Skin epidermis (tissue), 12 donors: ENCODE results near the gene DGKE.

Source experiments
- H3K27ac ChIP-seq, 21 experiments: fragments of 200-600 bp; sonication (generic) in 11 of 21; one replicate each; pipeline ENCODE4 v1.5.0; 2020; ENCODE audit warnings: mild to moderate bottlenecking in 3 of 21, inconsistent platforms in 2 of 21, moderate library complexity in 2 of 21
- H3K4me3 ChIP-seq, 7 experiments: fragments of 200-600 bp; sonication (generic) in 2 of 7; one replicate each; pipeline ENCODE4 v1.5.0; 2020; ENCODE audit warnings: inconsistent platforms in 2 of 7, mild to moderate bottlenecking in 2 of 7, moderate library complexity in 1 of 7

The DGKE gene

DNA sequence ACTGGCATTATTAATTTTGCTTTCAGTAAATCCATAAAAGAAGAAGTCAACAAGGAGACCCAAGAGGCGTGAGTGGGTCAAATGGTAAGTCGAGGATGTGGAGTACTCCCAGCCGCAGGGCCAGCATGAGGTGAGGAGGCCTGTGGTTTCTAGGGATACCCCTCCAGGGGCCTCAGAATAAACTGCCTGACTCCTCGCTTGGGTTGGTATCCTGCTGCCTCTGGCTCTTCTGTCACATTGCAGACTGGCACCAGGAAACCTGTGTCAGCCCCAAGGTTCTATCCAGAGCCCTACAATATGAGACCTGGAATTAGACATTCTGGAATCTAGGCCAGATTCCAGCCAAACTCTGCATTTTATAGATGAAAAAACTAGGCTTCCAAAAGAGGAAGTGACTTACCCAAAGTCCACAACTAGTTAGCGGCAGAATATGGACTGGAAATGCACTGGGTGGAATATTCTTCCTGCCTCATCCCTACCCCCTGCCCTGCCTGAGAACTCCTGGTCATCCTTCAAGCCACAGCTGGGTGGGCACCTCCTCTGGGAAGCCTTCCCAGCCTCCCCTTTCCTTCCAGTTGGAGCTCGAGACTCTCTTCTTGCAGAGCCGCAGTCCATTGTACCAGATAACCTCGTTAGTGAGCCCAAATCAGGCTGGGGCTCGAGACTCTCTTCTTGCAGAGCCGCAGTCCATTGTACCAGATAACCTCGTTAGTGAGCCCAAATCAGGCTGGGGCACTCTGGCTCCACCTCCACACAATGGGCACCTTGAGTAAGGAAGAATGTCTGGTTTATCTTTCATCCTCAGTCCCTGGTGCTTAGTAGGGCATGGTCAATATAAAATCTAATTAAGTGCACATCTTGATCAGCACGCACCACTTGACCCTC, 22.8 kb upstream of the DGKE start:
- Histone ChIP-seq H3K4me3 (no peak overlapping the region), H3K27ac (no peak overlapping the region)

DNA sequence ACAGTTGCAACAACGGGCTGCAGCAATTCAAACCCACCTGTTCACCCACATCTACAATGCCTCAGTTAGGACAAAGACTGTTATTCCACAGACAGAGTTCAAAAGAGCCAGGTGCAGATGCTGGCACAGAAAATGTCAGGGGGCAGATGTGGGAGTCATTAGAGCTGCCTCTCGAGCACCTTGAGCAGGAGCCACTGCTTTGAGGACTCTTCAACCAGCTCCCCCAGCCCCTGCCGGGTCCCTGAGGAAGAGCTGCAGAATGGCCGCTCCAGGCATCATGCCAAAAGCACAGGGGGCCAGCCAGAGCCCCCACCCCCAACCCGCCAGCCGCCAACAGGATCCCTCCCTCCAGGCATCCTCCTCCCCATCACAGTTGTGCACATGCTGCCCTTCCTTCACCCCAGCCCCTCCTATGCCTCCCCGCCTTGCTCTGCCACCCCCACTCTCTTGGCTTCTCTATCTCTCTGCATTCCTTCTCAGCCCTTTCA, 21.0 kb upstream of the DGKE start:
- Histone ChIP-seq H3K4me3 (no peak overlapping the region), H3K27ac (no peak overlapping the region)

DNA sequence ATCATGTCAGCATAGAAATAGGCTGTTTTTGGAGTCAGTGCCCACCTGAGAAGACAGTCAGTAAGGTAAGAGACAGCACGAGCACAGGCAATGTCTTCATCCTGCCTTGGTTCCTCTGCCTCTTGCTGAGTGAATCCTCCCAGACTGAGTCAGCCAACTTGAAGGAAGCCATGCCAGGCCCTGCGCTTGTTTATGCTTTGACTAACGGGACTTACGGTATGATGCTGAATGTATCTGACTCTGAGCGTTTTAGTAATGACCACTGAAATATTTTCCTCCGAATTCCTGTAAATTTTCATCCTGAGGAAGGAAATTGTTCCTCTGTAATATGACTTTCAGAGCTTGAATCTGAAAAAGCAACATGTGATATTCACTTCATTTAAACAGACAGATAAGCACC, 18.2 kb upstream of the DGKE start:
- no peak overlapping the region for H3K4me3 ChIP-seq
- H3K27ac ChIP-seq, result no peak overlapping the region

DNA sequence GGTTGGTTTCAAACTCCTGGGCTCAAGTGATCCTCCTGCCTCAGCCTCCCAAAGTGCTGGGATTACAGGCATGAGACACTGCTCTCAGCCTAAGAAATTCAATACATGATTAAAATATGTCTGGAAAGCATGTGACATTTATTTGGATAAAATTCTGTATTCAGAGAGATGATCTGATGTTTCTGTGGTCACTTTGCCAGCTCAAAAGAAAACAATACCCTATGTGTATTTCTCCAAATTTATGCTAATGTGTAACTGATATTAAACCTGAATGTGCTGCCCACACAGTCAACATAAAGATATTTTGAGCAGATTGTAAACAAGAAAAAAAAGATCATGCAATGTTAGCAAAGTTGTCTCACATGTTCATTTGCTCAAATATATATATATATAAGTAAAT, 16.9 kb upstream of the DGKE start:
- H3K27ac ChIP-seq, result no peak overlapping the region
- H3K4me3 ChIP-seq, result no peak overlapping the region

DNA sequence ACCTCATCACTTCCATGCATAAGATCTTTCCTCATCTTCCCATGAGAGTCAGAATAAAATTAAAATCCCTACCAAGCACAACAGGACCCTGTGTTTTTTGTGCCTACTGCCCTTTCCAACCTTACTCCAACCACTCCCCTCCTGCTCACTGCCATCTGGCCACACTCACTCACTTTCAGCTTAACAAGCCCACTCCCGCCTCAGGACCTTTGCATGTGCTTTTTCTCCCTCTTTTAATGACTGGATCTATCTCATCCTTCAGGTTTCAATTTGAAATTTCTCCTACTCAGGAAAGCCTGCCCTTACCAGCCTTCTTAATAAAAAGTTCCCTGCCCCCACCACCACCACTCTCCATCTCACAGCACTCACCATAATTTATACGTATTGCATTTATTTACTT, 14.9 kb upstream of the DGKE start:
- no peak overlapping the region for H3K27ac ChIP-seq
- H3K4me3 ChIP-seq, result no peak overlapping the region

DNA sequence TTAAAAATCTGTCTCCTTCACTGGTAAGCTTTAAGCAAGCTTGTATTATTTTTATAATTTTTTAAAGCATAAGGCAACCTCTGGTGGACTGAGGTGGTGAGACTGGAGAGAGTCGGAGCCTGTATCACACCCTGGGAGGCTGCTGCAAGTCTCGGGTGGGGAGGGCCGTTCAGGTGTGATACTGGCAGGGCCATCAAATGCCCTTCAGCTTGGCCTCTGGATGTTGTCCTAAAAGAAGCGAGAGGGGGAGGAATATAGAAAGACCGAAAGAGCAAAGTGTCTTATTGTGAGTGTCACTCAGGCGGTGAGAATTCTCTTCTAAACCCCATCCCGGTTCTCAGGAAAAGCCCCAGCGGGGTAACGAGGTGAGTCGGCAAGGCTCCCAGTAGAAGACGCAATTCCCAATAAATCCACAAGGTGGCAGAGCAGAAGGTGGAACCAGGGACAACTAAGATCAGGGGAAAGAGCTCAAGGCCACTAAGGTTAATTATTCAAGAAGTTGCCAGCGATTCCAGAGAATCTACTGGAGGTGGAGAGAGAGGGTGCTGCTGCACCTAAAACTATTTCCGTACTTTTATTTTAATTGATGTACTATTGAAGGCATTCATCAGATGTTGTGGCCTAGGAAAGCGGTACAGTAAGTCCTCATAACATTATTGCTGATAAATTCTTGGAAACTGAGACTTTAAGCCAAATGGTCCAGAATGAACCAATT, 14.4 kb upstream of the DGKE start:
- Histone ChIP-seq H3K27ac (no peak overlapping the region), H3K4me3 (no peak overlapping the region)

DNA sequence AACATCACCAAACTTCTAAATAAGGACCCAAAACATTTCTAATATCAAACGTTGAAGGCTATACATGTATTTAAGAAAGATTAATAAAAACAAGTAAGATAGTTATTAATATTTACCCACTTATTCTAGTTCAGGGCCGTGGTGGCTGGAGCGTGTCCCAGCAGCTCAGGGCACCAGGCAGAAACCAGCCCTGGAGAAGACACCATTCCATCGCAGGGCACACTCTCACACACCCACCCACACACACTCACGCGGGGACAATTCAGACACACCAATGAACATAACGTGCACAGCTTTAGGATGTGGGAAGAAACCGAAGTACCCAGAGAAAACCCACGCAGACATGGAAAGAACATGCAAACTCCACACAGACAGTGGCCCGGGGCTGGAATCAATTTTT, 13.7 kb upstream of the DGKE start:
- Histone ChIP-seq H3K4me3 (no peak overlapping the region), H3K27ac (no peak overlapping the region)

DNA sequence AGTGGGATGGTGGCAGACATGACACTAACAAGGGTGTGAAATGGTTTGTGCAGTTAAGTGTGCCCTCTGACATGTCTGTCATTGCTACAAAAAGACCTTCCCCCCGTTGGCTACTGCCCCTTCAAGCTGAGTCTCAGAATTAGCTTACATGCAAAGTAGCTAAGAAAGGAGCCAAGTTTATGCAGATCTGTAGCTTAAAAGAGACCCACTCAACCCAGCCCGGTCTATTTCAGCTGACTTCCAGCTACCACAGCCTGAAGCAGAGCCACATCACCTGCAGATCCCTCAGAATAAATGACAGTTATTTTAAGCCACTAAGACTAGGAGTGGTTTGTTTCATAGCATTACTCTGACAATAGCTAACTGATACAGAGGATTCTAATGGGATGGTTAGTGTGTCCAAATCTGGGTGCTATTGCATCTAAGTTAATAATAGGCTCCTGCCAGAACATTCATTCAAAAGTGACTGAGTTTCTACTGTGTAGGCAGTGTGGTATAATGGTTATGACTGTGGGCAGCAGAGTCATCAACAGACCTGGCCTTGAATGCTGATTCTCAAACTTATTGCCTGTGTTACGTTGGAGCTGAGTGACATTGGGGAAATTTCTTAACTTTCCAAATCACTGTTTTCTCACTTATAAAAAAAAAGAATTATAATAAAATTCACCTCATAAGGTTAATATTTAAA, 12.0 kb upstream of the DGKE start:
- Histone ChIP-seq H3K4me3 (no peak overlapping the region), H3K27ac (no peak overlapping the region)

DNA sequence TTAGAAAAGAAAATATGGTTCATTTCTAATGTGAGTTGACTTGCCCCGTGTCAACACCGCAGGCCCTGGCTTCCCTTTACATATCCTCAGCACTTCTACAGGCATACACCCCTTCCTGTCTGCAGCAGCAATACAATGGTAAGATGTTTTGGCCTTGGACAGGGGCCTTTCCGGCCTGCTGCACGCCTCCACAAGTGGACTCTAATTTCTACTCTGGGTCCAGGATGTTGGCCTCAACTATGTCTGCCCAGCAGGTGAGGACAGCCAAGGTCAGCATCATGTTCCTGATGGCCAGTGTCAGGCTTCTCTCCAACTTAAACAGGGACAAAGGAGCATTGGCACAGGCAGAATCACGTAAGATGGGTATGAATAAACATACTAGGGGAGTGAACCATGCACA, 11.2 kb upstream of the DGKE start:
- Histone ChIP-seq H3K27ac (no peak overlapping the region), H3K4me3 (no peak overlapping the region)

DNA sequence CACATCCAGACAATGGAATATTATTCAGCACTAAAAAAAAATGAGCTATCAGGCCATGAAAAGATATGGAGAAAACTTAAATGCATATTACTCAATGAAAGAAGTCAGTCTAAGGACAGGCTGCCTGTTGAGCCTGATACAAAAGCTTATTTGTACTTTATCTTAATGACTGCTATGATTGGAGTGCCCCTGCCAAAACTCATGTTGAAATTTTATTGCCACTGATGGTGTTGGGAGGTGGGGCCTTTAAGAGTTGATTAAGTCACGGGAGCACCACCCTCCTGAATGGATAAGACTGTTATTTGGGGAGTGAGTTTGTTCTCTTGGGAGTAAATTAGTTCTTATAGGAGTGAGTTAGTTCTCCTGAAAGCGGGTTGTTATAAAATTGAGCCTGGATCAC, 10.1 kb upstream of the DGKE start:
- H3K27ac ChIP-seq, result no peak overlapping the region

DNA sequence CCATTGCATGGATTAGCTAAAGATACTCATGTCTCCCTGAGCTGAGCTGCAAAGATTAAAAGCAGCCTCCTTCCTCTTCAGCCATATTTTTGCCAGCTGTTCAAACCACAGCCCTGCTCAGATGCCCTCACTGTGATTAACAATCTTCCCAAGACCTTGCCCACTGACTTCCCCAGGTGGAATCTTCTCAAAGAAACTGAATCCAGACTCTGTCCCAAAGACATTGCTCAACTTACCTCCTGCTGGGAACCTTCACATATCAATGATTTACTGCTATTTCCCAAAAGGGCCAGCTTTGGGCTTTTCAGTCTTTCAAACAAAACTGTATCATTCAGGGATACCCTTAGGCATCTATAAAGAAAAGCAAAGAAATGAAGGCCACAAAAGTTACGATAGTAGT, 9.4 kb upstream of the DGKE start:
- H3K27ac ChIP-seq, result no peak overlapping the region
- H3K4me3 ChIP-seq, result no peak overlapping the region

More for the DNA sequence above, 10.1 kb upstream of the DGKE start:
- H3K4me3 ChIP-seq, result no peak overlapping the region

DNA sequence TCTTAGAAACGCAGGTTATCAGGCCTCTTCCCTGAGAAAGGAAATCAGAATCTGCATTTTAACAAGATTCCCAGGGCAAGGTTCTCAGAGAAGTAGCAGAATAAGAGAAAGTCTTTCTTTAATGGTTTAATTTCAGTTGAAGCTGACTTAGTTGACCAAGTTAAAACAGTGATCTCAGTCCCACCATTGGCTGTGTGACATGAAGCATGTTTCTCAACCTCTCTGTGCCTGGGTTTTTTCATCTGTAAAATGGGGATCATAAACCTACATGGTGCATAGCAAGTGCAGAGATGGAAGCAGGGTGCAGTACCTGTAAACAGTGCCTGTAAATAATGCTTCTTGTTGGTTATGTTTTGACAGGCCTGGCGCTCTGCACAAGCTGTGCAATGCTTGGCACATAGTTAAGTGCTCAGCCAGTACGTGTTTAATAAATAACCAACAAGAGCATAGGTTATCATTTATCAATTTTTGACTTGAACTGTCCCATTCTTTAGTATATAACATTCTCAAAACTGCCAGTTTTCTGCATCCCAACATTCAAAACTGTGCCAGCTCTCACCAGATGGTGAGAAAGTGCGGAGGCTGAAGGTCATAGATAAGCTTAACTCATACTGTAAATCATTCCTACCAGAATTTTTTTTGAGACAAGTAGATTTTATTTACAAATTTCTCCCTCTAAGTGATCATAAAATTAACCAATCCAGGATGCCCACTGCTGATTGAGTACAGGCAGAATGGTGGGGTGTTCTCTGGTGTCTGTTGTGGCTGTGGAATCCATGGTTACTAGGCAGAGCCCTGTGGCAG, 7.1 kb upstream of the DGKE start:
- Histone ChIP-seq H3K27ac (no peak overlapping the region), H3K4me3 (no peak overlapping the region)

DNA sequence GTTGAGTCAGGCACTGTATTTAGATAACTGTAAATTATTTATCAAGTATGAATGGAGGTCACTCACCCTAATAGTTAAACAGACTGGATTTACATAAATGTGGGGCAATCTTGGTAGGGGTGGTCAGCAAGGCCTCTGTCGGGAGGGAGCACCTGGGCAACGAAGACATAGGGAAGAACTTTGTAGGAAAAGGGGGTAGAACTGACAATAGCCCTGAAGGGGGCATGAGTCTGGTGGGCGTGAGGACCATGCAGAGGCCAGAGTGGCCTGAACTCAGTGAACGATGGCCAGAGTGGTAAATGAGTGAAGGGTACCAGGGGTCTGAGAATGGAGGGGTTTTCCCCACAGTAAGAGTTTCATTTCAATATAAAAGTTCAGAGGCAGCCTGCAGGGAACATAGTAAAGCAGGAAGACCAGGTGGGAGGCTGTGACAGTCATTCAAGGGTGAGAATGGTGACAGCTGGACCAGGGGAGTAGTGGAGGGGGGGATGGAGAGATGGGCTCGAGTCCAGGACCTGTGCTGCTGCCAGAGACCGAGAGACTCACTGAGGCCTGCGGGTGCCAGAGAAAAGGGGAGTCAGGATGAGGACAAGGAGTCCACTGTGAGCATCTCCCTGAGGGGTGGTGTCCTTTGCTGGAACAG, 3.1 kb upstream of the DGKE start:
- H3K27ac ChIP-seq, result no peak overlapping the region
- no peak overlapping the region for H3K4me3 ChIP-seq

DNA sequence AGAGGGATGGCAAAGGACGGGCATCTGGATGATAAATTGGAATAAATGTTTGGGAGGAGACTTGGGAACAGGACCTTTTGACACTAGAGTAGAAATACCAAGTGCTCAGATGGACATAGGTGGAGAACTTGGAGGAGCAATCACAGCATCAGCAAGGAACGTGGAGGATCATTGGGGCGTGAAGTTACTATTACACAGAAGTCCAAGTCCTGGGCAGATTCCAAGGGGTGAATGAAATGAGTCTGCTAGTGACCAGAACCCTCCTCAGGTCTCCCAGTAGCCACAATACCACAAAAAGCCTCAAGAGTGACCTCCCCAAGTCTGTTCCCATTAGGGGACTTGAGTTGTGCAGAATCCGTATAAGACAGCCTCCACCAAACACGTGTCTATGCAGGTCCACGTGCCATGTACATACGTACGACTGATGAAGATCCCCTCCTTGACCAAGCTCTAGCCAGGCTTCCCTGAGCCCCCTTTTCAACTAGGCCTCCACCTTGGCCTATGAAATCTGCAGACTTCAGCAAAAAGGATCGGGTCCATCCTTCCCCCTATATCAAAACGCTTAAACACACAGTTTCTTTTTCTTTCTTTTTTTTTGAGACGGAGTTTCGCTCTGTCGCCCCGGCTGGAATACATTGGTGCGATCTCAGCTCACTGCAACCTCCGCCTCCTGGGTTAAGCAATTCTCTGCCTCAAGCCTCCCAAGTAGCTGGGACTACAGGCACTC, 2.4 kb upstream of the DGKE start:
- H3K27ac ChIP-seq, result no peak overlapping the region
- H3K4me3 ChIP-seq, result no peak overlapping the region

DNA sequence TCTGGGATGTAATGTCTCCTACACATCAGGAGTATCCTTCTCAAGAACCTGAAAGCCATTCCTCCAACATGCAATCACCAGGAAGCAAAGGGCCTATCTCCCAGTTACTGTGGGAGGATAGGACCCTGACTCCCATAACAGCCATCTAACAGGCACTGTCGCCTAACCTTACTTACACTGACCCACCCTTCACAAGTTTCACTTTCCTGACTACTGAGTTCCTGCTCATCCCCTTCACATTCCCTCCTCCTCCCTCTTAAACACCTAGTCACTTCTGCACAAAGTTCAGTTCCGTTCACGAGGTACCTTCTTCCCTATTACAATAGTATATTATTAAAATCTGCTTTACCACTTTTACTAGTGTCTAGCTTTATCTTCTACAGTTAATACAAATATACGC, 1.5 kb upstream of the DGKE start:
- peak overlapping the region in 5 of 7 experiments; percentile 56 to 86 (median 80) for H3K4me3 ChIP-seq
- H3K27ac ChIP-seq, result peak overlapping the region in 2 of 21 experiments; percentile 79 to 80

DNA sequence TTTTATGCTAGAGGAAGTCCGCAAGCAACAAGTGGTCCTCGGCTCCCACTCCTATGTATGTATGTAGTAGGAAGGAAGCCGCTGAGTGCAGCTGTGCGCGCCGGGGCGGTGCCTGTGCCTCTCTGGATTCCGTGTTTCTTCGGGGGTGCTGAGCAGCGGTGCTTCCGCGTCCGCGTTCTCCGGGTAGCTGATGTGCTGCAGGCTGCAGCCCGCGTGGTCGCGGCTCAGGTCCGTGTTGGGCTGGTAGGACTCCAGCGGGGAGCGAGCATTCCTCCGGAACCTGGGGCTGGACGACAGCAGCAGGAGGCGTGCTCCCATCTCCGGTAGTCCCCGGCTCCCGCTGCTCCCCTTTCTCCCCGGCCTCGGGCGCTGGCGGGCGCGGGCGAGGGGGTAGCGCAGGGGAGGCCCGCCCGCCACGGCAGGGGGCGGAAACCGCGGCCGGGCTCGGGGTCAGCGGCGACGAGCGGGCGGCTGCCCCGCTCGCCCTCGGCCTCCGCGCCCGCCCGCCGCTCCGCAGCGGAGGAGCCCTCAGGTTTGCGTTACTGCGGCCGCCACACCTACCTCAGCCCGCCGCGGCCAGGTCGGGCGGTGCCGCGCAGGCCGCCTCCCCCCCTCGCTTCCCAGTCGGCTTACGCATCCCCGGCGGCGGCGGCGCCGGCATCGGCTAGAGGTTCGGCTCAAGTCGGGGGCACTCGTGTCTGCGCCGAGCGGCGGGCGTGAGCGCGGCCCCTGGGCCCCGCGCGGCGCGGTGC, 718 bp upstream of the DGKE start:
- Histone ChIP-seq H3K27ac (peak overlapping the region in 20 of 21 experiments; percentile 14 to 86 (median 71)), H3K4me3 (peak overlapping the region; percentile 56 to 86 (median 65))

DNA sequence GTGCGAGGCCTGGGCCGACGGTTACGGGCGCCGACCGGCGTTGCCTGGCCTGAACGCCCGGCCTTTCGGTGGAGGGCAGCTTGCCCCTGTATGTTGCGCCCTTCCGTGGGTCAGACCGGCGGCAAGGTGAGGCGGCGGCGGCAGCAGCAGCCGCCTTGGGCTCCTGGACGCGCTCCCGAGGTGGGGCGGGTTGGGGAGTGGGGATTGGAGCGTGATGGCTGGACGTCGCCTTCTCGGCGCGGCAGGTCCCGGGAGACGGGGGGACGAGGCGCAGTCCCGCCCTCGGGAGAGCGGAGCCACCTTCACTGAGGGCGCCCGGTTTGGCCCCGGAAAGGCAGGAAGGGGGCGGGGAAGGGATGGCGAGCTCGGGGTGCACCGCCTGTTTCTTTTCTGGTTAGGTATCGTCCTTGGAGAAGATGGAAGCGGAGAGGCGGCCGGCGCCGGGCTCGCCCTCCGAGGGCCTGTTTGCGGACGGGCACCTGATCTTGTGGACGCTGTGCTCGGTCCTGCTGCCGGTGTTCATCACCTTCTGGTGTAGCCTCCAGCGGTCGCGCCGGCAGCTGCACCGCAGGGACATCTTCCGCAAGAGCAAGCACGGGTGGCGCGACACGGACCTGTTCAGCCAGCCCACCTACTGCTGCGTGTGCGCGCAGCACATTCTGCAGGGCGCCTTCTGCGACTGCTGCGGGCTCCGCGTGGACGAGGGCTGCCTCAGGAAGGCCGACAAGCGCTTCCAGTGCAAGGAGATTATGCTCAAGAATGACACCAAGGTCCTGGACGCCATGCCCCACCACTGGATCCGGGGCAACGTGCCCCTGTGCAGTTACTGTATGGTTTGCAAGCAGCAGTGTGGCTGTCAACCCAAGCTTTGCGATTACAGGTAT, 671 bp downstream of the DGKE start:
- Histone ChIP-seq H3K27ac (peak overlapping the region in 19 of 21 experiments; percentile 31 to 86 (median 79)), H3K4me3 (peak overlapping the region; percentile 56 to 86 (median 65))
